ENCODE data around the gene TBC1D9B. TPM values are rescaled to one million over a fixed set of nuclear protein-coding genes. Genes with fewer than 3 reads are reported as not detected.
A peak's percentile ranks its signal among the peaks of the same experiment; 100 is the strongest.

TBC1D9B gene
- total and polyA plus RNA-seq, 2 of the 13 experiments (the other 11 are each of a cell fraction or from before 2014, with no cell fraction given): 35.0 to 50.0 TPM

DNA sequence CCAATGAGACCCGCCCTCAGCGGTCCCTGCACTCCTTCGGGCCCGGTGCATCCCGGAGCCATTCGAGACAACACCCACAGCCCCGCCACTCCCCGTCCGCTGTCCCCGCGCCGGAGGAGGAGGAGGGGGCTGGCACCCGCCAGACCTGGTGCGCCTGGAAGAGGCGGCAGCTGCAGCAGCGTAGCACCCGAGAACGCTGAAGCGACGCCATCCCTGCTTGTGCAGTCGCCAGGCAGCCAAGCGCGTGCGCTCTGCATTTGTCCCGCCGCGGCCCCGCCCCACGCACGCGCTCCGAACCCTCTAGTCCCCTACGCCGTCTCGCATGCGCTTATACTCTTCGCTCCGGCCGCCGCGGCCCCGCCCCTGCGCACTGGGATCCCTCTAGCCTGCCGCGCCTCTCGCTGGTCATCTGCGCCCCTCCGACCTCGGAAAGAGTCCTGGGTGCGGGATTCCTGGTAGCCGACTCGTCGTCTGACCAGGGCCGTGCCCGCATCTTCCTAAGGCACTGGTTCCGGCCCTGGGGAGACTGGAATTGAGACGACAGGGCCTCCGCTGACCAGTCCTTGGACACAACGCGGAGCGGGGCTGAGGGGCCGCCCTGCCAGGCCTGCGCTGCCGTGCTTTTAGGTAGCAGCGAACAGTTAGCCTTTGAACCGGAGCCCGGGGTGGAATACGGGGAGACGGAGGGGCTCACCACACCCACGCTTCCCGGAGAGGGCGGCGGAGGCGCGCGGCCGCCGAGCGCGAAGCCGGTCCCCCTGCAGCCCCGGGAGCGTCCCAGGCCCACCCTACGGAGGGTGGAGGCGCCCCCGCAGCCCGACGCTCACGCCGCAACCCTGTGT is 48.9 kb downstream of the TBC1D9B start, which contains the start of gene MRNIP (continued):
- TF ChIP-seq, protein P1, sequence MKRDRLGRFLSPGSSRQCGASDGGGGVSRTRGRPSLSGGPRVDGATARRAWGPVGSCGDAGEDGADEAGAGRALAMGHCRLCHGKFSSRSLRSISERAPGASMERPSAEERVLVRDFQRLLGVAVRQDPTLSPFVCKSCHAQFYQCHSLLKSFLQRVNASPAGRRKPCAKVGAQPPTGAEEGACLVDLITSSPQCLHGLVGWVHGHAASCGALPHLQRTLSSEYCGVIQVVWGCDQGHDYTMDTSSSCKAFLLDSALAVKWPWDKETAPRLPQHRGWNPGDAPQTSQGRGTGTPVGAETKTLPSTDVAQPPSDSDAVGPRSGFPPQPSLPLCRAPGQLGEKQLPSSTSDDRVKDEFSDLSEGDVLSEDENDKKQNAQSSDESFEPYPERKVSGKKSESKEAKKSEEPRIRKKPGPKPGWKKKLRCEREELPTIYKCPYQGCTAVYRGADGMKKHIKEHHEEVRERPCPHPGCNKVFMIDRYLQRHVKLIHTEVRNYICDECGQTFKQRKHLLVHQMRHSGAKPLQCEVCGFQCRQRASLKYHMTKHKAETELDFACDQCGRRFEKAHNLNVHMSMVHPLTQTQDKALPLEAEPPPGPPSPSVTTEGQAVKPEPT (CRISPR knock-in tag; IDR thresholded peaks at IDR 0.05; ENCODE audit: low read depth): peak; percentile 73
- no peak for TF ChIP-seq GABPA (IDR thresholded peaks at IDR 0.05; ENCODE audit: low read depth, low read length)
- TF ChIP-seq GABPA (CRISPR knock-in tag; IDR thresholded peaks at IDR 0.05; ENCODE audit: low read depth): peak; percentile 69
- no peak for TF ChIP-seq ZZZ3 (CRISPR knock-in tag; IDR thresholded peaks at IDR 0.05; ENCODE audit: borderline replicate concordance)
- no peak for TF ChIP-seq MZF1 (CRISPR knock-in tag; IDR thresholded peaks at IDR 0.05; ENCODE audit: borderline replicate concordance)
- TF ChIP-seq MAFF (IDR thresholded peaks at IDR 0.05; ENCODE audit: low read depth, low read length): no peak
- TF ChIP-seq NCOA2 (CRISPR knock-in tag; IDR thresholded peaks at IDR 0.05): peak; percentile 34; the same call in 1 of the 2 replicates
- TF ChIP-seq, protein P2, sequence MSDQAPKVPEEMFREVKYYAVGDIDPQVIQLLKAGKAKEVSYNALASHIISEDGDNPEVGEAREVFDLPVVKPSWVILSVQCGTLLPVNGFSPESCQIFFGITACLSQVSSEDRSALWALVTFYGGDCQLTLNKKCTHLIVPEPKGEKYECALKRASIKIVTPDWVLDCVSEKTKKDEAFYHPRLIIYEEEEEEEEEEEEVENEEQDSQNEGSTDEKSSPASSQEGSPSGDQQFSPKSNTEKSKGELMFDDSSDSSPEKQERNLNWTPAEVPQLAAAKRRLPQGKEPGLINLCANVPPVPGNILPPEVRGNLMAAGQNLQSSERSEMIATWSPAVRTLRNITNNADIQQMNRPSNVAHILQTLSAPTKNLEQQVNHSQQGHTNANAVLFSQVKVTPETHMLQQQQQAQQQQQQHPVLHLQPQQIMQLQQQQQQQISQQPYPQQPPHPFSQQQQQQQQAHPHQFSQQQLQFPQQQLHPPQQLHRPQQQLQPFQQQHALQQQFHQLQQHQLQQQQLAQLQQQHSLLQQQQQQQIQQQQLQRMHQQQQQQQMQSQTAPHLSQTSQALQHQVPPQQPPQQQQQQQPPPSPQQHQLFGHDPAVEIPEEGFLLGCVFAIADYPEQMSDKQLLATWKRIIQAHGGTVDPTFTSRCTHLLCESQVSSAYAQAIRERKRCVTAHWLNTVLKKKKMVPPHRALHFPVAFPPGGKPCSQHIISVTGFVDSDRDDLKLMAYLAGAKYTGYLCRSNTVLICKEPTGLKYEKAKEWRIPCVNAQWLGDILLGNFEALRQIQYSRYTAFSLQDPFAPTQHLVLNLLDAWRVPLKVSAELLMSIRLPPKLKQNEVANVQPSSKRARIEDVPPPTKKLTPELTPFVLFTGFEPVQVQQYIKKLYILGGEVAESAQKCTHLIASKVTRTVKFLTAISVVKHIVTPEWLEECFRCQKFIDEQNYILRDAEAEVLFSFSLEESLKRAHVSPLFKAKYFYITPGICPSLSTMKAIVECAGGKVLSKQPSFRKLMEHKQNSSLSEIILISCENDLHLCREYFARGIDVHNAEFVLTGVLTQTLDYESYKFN (CRISPR knock-in tag; conservative IDR thresholded peaks at IDR 0.05): peak; percentile 69
- TF ChIP-seq, protein P3, sequence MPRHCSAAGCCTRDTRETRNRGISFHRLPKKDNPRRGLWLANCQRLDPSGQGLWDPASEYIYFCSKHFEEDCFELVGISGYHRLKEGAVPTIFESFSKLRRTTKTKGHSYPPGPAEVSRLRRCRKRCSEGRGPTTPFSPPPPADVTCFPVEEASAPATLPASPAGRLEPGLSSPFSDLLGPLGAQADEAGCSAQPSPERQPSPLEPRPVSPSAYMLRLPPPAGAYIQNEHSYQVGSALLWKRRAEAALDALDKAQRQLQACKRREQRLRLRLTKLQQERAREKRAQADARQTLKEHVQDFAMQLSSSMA (CRISPR knock-in tag; IDR thresholded peaks at IDR 0.05): no peak; the same call in 1 of the 2 replicates
- TF ChIP-seq ZNF674 (CRISPR knock-in tag; IDR thresholded peaks at IDR 0.05; ENCODE audit: low read depth): 0 out of 2 replicates have a peak, but pooled peaks have one; percentile 14
- TF ChIP-seq, protein P4, sequence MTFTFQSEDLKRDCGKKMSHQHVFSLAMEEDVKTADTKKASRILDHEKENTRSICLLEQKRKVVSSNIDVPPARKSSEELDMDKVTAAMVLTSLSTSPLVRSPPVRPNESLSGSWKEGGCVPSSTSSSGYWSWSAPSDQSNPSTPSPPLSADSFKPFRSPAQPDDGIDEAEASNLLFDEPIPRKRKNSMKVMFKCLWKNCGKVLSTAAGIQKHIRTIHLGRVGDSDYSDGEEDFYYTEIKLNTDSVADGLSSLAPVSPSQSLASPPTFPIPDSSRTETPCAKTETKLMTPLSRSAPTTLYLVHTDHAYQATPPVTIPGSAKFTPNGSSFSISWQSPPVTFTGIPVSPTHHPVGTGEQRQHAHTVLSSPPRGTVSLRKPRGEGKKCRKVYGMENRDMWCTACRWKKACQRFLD (CRISPR knock-in tag; IDR thresholded peaks at IDR 0.05; ENCODE audit: borderline replicate concordance): peak; percentile 90
- TF ChIP-seq, protein P5, sequence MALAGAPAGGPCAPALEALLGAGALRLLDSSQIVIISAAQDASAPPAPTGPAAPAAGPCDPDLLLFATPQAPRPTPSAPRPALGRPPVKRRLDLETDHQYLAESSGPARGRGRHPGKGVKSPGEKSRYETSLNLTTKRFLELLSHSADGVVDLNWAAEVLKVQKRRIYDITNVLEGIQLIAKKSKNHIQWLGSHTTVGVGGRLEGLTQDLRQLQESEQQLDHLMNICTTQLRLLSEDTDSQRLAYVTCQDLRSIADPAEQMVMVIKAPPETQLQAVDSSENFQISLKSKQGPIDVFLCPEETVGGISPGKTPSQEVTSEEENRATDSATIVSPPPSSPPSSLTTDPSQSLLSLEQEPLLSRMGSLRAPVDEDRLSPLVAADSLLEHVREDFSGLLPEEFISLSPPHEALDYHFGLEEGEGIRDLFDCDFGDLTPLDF (CRISPR knock-in tag; IDR thresholded peaks at IDR 0.05): peak; percentile 53; the same call in 1 of the 2 replicates
- no peak; the same call in 1 of the 2 replicates for TF ChIP-seq ZNF446 (CRISPR knock-in tag; IDR thresholded peaks at IDR 0.05)
- peak; percentile 93; the same call in 1 of the 2 replicates for TF ChIP-seq ZNF264 (CRISPR knock-in tag; IDR thresholded peaks at IDR 0.05)
- 0 out of 2 replicates have a peak, but pooled peaks have one; percentile 38 for TF ChIP-seq ZNF343 (CRISPR knock-in tag; IDR thresholded peaks at IDR 0.05)
- peak; percentile 77; the same call in 1 of the 2 replicates for TF ChIP-seq ZNF598 (CRISPR knock-in tag; IDR thresholded peaks at IDR 0.05; ENCODE audit: borderline replicate concordance)
- TF ChIP-seq ZNF720 (CRISPR knock-in tag; IDR thresholded peaks at IDR 0.05): no peak

Measured in HepG2 (cell line).